HEK293 (cell line): ENCODE results near the gene CAMK2G.

Source experiments
- CTCF ChIA-PET: fragments of 350-600 bp; formaldehyde crosslinking; extraction: SDS; loops from one replicate; lab custom pipeline; 2021; ENCODE audit warnings: antibody characterized with exemption; lab: Yijun Ruan, JAX
- POLR2A ChIA-PET: fragments of 300-600 bp; formaldehyde crosslinking; extraction: SDS; loops from one replicate; lab custom pipeline; 2020; ENCODE audit warnings: antibody characterized with exemption, inconsistent platforms; lab: Yijun Ruan, JAX
- H3K27ac ChIP-seq: fragments of 200-500 bp; sonication (Bioruptor generic); 2 replicates; pipeline ENCODE4 v1.5.1; 2014; ENCODE audit warnings: low read depth, low read length, control low read depth, inconsistent platforms; ENCODE audit errors: extremely low read depth
- H3K36me3 ChIP-seq, 2 experiments: fragments of 200-500 bp in 1 of 2; sonication (Bioruptor generic) in 1 of 2; 1 replicate in 1 of 2; 2 replicates in 1 of 2; pipeline ENCODE4 v1.5.1; 2014 to 2017; ENCODE audit warnings: inconsistent platforms in 2 of 2, low read length in 2 of 2; ENCODE audit not compliant: control insufficient read depth in 2 of 2, insufficient read depth in 1 of 2
- H3K4me1 ChIP-seq: fragments of 200-500 bp; sonication (Bioruptor generic); 2 replicates; pipeline ENCODE4 v1.5.1; 2014; ENCODE audit warnings: mild to moderate bottlenecking, low read length, inconsistent platforms; ENCODE audit not compliant: control insufficient read depth, insufficient read depth
- H3K4me3 ChIP-seq: 2 replicates; pipeline ENCODE4 v1.5.1; 2011; ENCODE audit warnings: low read depth, mild to moderate bottlenecking, control low read depth, low read length, moderate library complexity
- H3K9me3 ChIP-seq: fragments of 200-500 bp; sonication (Bioruptor generic); 2 replicates; pipeline ENCODE4 v1.5.1; 2014; ENCODE audit warnings: low read depth, low read length, inconsistent platforms; ENCODE audit not compliant: control insufficient read depth, insufficient read depth
- GFI1B ChIP-seq: fragments of 450-650 bp; formaldehyde crosslinking; IDR thresholded peaks from 2 replicates; pipeline ENCODE4 v1.5.1; 2016; ENCODE audit warnings: missing biosample characterization, missing genetic modification characterization
- GLI2 ChIP-seq: fragments of 450-650 bp; formaldehyde crosslinking; IDR thresholded peaks from 2 replicates; pipeline ENCODE4; 2017; ENCODE audit warnings: missing biosample characterization, missing genetic modification characterization, low read depth, borderline replicate concordance
- HOXC10 ChIP-seq: sonication (generic); formaldehyde crosslinking; IDR thresholded peaks from 2 replicates; pipeline ENCODE4 v1.8.1; 2023; ENCODE audit warnings: mild to moderate bottlenecking, missing genetic modification reagents
- MEIS1 ChIP-seq: sonication (generic); formaldehyde crosslinking; IDR thresholded peaks from 2 replicates; pipeline ENCODE4 v1.8.1; 2022; ENCODE audit warnings: missing genetic modification reagents, mild to moderate bottlenecking, borderline replicate concordance
- TRIM28 ChIP-seq: IDR thresholded peaks from 2 replicates; pipeline ENCODE4 v1.6.1; 2011; ENCODE audit warnings: low read length, control low read depth, borderline replicate concordance
- ZBTB49 ChIP-seq: fragments of 450-650 bp; formaldehyde crosslinking; IDR thresholded peaks from 2 replicates; pipeline ENCODE4 v1.5.1; 2016; ENCODE audit warnings: missing biosample characterization, missing genetic modification characterization, low read depth
- ZBTB6 ChIP-seq: fragments of 450-650 bp; formaldehyde crosslinking; IDR thresholded peaks from 2 replicates; pipeline ENCODE4 v1.5.1; 2017; ENCODE audit warnings: missing biosample characterization, missing genetic modification characterization
- ZFP3 ChIP-seq: fragments of 450-650 bp; formaldehyde crosslinking; IDR thresholded peaks from 2 replicates; pipeline ENCODE4 v1.5.1; 2016; ENCODE audit warnings: low read depth, missing biosample characterization, missing genetic modification characterization
- ZFP69B ChIP-seq: fragments of 450-650 bp; formaldehyde crosslinking; IDR thresholded peaks from 2 replicates; pipeline ENCODE4 v1.5.1; 2016; ENCODE audit warnings: missing biosample characterization, missing genetic modification characterization
- ZIC2 ChIP-seq: fragments of 450-650 bp; formaldehyde crosslinking; IDR thresholded peaks from 2 replicates; pipeline ENCODE4 v1.5.1; 2016; ENCODE audit warnings: missing biosample characterization, missing genetic modification characterization
- ZNF148 ChIP-seq: fragments of 450-650 bp; formaldehyde crosslinking; IDR thresholded peaks from 2 replicates; pipeline ENCODE4 v1.5.0; 2017; ENCODE audit warnings: missing biosample characterization, missing genetic modification characterization, borderline replicate concordance
- ZNF18 ChIP-seq: fragments of 450-650 bp; formaldehyde crosslinking; IDR thresholded peaks from 2 replicates; pipeline ENCODE4 v1.5.1; 2016; ENCODE audit warnings: missing biosample characterization, missing genetic modification characterization
- ZNF202 ChIP-seq: fragments of 450-650 bp; formaldehyde crosslinking; IDR thresholded peaks from 2 replicates; pipeline ENCODE4 v1.5.1; 2016; ENCODE audit warnings: missing biosample characterization, missing genetic modification characterization, borderline replicate concordance
- ZNF324 ChIP-seq: fragments of 450-650 bp; formaldehyde crosslinking; IDR thresholded peaks from 2 replicates; pipeline ENCODE4 v1.5.1; 2016; ENCODE audit warnings: missing biosample characterization, missing genetic modification characterization
- ZNF416 ChIP-seq: fragments of 450-650 bp; formaldehyde crosslinking; IDR thresholded peaks from 2 replicates; pipeline ENCODE4 v1.5.1; 2016; ENCODE audit warnings: missing biosample characterization, missing genetic modification characterization
- ZNF433 ChIP-seq: fragments of 450-650 bp; formaldehyde crosslinking; IDR thresholded peaks from 2 replicates; pipeline ENCODE4 v1.5.1; 2016; ENCODE audit warnings: missing biosample characterization, missing genetic modification characterization, low read depth
- ZNF518A ChIP-seq: fragments of 450-650 bp; formaldehyde crosslinking; conservative IDR thresholded peaks from 2 replicates; pipeline ENCODE4 v1.5.1; 2016; ENCODE audit warnings: low read depth, missing biosample characterization, missing genetic modification characterization
- ZNF580 ChIP-seq: fragments of 450-650 bp; formaldehyde crosslinking; IDR thresholded peaks from 2 replicates; pipeline ENCODE4 v1.5.1; 2016; ENCODE audit warnings: missing biosample characterization, missing genetic modification characterization
- ZNF585B ChIP-seq: fragments of 450-650 bp; formaldehyde crosslinking; IDR thresholded peaks from 2 replicates; pipeline ENCODE4 v1.5.1; 2016; ENCODE audit warnings: missing biosample characterization, missing genetic modification characterization
- ZNF621 ChIP-seq: fragments of 450-650 bp; formaldehyde crosslinking; IDR thresholded peaks from 2 replicates; pipeline ENCODE4 v1.5.1; 2017; ENCODE audit warnings: missing biosample characterization, missing genetic modification characterization
- ZNF624 ChIP-seq: fragments of 450-650 bp; formaldehyde crosslinking; IDR thresholded peaks from 2 replicates; pipeline ENCODE4 v1.5.1; 2017; ENCODE audit warnings: missing biosample characterization, missing genetic modification characterization
- ZNF626 ChIP-seq: fragments of 450-650 bp; sonication (Bioruptor Pico); formaldehyde crosslinking; IDR thresholded peaks from 2 replicates; pipeline ENCODE4 v1.5.1; 2018; ENCODE audit warnings: missing biosample characterization, missing genetic modification characterization, inconsistent platforms
- ZNF701 ChIP-seq: fragments of 450-650 bp; formaldehyde crosslinking; IDR thresholded peaks from 2 replicates; pipeline ENCODE4 v1.5.1; 2016; ENCODE audit warnings: missing biosample characterization, missing genetic modification characterization

Gene CAMK2G

GRCh38 chr10:73859784-73860491 lies 14.4 kb downstream of the CAMK2G start (continued):
- TF ChIP-seq GLI2 (tag by site-specific recombination) (no peak), ZNF433 (tag by site-specific recombination) (no peak), GFI1B (tag by site-specific recombination) (no peak), ZNF585B (tag by site-specific recombination) (no peak), ZIC2 (0 out of 2 replicates have a peak, but pooled peaks have one; percentile 18), ZNF518A (no peak), ZNF202 (tag by site-specific recombination) (no peak), ZNF148 (tag by site-specific recombination) (no peak)

- no peak overlapping the region for H3K4me3 ChIP-seq
- CTCF ChIA-PET: interaction anchor here (1.2 to 3.1 kb wide), 2 partner anchors 10 to 21 kb away, joined by 3 to 14 read pairs; no protein-coding TSS in a partner anchor
- peaks cover 6% of the 10 kb centered on the region; the same call in 1 of the 2 replicates for H3K4me1 ChIP-seq
- H3K36me3 ChIP-seq: peaks cover 3 to 68% of the 10 kb centered on the region in 2 experiments; a peak in 2 of 3 replicates
- POLR2A ChIA-PET: no interaction called here
- H3K27ac ChIP-seq: no peak overlapping the region
- H3K9me3 ChIP-seq: no peaks in the 10 kb centered on the region
- TF ChIP-seq ZNF621 (tag by site-specific recombination) (no peak), ZNF324 (tag by site-specific recombination) (no peak), ZNF701 (no peak), ZNF624 (tag by site-specific recombination) (no peak), ZNF626 (no peak), HOXC10 (CRISPR knock-in tag) (no peak), MEIS1 (CRISPR knock-in tag) (no peak), TRIM28 (no peak), ZNF18 (tag by site-specific recombination) (no peak), ZFP3 (tag by site-specific recombination) (no peak), ZFP69B (no peak), ZNF580 (tag by site-specific recombination) (no peak), ZNF416 (tag by site-specific recombination) (no peak), ZBTB6 (no peak), ZBTB49 (tag by site-specific recombination) (no peak)
These were observed 14.9 kb downstream of the CAMK2G start for GRCh38 chr10:73859428-73859783.
